Skeletal muscle cell (primary cell): Measurements from ENCODE around the gene SPAG9.
A peak's percentile ranks its signal among the peaks of the same experiment; 100 is the strongest.

ENCODE experiments used
- DNase-seq: peaks from one replicate; pipeline ENCODE4 v3.0.0-alpha.2; 2010; ENCODE audit warnings: low read depth
- H3K4me3 ChIP-seq: 2 replicates; pipeline ENCODE4 v1.5.1; 2011; ENCODE audit warnings: low read depth, mild to moderate bottlenecking, control low read depth, low read length, moderate library complexity

Gene SPAG9

GRCh38 chr17:51005768-51006167 lies 114.9 kb downstream of the SPAG9 start:
- H3K4me3 ChIP-seq = no peak overlapping the region
- no peak for DNase-seq

GRCh38 chr17:51004249-51004648 lies 116.4 kb downstream of the SPAG9 start:
- no peak overlapping the region for H3K4me3 ChIP-seq

DNA sequence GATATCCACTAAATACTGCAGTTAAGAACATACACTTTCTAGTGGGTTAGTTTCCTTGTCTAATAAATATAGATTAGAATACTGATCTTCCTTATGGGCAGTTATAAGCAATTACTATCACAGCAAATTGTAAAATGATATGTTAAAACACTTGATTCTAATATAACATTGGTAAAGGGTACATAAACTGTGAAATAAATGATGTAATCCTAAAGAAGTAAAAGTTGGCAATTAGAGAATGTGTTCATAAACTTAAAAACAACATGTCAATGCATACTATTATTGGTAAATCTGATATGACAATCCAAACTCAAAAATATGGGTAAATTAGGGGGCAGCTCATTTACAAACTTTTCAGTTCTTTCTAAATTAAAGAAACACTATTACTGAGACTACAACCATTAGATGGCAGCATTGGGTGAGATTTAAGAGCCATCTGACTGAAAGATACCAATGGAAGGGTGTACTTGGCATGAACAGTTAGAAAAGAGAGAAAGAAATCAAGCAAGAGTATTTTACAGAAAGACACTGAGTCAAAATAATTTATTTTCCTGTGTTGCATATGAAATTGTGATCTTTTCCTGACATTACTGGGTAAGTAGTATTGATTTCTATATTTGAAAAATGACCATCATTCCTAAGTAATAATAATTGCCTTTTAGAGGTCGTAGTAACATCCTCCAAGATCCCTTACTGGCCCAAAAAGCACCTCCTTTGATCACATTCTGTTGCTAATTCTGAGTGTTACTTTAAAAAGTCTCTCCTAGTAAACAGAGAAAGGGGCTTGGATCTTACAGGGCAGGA lies 119.6 kb downstream of the SPAG9 start:
- DNase-seq = peak; percentile 31

More at GRCh38 chr17:51004249-51004648, 116.4 kb downstream of the SPAG9 start:
- no peak for DNase-seq

DNA sequence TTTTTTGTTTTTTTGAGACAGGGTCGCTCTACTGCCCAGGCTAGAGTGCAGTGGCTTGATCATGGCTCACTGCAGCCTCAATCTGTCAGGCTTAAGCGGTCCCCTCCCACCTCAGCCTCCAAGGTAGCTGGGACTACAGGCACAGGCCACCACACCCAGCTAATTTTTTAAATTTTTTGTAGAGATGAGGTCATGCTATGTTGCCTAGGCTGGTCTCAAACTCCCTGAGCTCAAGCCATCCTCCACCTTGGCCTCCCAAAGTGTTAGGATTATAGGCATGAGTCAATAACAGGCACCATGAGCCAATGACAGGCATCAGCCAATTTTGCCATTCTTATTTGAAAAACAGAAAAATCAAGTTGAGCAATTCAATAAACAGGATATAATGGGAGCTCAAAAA lies 125.0 kb downstream of the SPAG9 start:
- no peak overlapping the region for H3K4me3 ChIP-seq
- DNase-seq = no peak

More for the DNA sequence above, 119.6 kb downstream of the SPAG9 start:
- H3K4me3 ChIP-seq = no peak overlapping the region

GRCh38 chr17:50993544-50993943 lies 127.1 kb downstream of the SPAG9 start:
- no peak for DNase-seq

GRCh38 chr17:50989149-50989548 lies 131.5 kb downstream of the SPAG9 start:
- H3K4me3 ChIP-seq = no peak overlapping the region
- no peak for DNase-seq

More at GRCh38 chr17:50993544-50993943, 127.1 kb downstream of the SPAG9 start:
- no peak overlapping the region for H3K4me3 ChIP-seq

GRCh38 chr17:50988427-50988826 lies 132.2 kb downstream of the SPAG9 start:
- H3K4me3 ChIP-seq = no peak overlapping the region
- no peak for DNase-seq

DNA sequence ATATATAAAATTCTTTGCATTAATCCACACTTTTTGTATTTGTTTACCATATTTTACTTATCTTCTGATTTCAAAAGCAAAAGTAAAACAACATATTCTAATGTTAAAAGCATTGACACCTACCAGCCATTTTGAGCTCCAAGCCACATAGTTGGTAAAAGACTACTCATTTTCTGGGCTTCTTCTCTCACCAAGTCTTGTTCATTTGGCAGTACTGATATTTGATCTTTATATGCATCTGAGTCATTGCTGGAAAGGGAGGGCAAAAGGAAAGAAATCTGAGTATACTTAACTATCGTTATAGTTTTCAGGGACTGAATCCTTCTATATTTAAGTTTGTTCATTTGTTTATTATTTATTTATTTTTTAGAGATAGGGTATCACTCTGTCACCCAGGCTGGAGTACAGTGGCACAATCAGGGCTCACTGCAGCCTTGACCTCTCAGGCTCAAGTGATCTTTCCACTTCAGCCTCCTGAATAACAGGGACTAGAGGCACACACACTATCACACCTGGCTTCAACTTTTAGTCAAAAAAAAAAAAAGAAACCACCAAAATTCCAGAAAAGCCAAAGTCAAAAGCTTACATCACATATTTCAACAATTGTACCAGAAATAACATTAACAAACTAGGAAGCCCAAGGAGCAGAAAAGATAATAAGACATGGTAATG lies 133.5 kb downstream of the SPAG9 start:
- no peak overlapping the region for H3K4me3 ChIP-seq
- peak; percentile 21 for DNase-seq

DNA sequence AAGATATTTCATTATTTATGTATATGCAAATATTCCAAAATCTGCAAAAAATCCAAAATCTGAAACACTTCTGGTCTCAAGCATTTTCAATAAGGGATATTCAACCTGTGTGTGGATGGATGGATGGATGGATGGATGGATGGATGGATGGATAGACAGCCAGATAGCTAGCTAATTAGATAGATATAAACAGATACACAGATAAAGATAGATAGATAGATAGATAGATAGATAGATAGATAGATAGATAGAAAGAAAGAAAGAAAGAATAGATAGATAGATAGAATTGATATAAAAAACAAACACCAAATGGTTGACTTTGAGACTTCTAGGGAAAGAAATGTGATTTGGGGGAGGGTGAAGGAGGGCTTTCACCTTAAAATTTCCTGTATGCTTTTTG lies 139.4 kb downstream of the SPAG9 start:
- H3K4me3 ChIP-seq = no peak overlapping the region
- DNase-seq = no peak

- no peak overlapping the region for H3K4me3 ChIP-seq
- no peak for DNase-seq
These were observed 141.1 kb downstream of the SPAG9 start for GRCh38 chr17:50979524-50979927.

DNA sequence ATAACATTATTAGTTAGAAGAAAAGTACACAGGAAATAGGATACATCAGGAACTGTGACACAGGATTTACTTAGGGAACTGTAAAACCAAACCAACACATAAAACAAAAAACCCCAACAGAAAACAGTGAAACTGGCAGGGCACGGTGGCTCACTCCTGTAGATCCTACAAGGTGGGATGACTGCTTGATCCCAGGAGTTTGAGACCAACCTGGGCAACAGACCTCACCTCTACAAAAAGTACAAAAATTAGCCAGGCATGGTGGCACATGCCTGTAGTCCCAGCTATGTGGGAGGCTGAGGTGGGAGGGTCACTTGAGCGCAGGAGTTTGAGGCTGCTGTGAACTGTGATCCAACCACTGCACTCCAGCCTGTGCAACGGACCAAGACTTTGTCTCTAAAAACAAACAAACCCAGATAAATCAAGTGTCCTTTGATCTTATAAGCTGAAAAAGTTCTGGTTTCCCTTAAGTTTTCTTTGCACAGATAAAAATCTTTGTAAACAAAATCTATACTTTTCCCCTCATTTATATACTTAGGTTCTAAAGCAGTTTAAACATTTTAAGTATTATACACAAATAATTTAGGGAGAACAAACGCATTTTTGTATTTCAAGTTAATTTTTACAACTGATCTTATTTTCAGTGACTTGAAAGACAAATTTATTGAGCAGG lies 143.0 kb downstream of the SPAG9 start:
- no peak for DNase-seq
- H3K4me3 ChIP-seq = no peak overlapping the region

DNA sequence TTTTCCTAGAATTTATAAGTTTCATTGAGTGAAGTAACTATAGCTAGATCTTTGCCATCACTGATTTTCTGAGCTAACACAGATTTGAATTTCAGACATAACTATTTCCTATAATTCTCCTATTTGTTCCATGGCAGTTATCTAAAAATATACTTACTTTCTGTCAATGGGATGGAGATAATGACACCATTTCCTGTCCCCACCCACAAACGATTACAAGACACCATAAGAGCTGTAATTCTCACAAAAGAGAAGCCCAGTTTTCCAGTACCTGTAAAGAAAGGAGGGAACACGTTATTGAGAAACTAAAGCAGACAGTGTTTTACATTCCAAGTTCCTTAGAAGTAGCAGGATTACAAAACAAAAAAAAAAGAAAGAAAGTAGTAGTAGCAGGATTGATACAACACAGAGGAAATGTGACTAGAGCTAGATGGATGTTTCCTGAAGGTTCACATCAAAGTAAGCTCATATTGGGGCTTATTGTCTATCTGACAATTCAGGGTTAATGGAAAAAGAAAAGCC lies 143.7 kb downstream of the SPAG9 start:
- H3K4me3 ChIP-seq = no peak overlapping the region
- DNase-seq = no peak

GRCh38 chr17:50973557-50974494 lies 146.8 kb downstream of the SPAG9 start:
- no peak for DNase-seq

DNA sequence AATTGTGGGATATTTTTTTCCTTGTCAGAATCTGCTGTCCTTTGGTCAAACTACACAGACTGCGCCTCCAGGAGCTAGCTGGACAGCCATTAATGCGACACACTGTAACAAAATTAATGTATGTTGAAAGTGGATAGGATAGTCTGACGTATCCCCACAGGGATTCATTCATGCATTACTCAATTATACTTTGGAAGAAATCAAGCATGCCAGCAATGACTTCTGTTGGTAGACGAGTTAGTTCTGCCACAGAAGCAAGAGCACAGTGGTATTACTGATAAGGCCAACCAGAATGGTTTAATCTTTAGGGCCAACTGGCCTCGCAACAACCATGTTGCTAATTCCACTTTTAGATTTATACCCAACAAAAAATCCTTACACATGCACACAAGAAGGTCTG lies 148.1 kb downstream of the SPAG9 start:
- DNase-seq = no peak
- H3K4me3 ChIP-seq = no peak overlapping the region

More at GRCh38 chr17:50973557-50974494, 146.8 kb downstream of the SPAG9 start:
- no peak overlapping the region for H3K4me3 ChIP-seq

GRCh38 chr17:50967795-50968194 lies 152.9 kb downstream of the SPAG9 start:
- no peak overlapping the region for H3K4me3 ChIP-seq
- DNase-seq = no peak

- no peak for DNase-seq
These were observed 154.5 kb downstream of the SPAG9 start for GRCh38 chr17:50966163-50966666.

GRCh38 chr17:50963139-50963538 lies 157.5 kb downstream of the SPAG9 start:
- DNase-seq = no peak
- no peak overlapping the region for H3K4me3 ChIP-seq

More at GRCh38 chr17:50966163-50966666, 154.5 kb downstream of the SPAG9 start:
- H3K4me3 ChIP-seq = no peak overlapping the region

DNA sequence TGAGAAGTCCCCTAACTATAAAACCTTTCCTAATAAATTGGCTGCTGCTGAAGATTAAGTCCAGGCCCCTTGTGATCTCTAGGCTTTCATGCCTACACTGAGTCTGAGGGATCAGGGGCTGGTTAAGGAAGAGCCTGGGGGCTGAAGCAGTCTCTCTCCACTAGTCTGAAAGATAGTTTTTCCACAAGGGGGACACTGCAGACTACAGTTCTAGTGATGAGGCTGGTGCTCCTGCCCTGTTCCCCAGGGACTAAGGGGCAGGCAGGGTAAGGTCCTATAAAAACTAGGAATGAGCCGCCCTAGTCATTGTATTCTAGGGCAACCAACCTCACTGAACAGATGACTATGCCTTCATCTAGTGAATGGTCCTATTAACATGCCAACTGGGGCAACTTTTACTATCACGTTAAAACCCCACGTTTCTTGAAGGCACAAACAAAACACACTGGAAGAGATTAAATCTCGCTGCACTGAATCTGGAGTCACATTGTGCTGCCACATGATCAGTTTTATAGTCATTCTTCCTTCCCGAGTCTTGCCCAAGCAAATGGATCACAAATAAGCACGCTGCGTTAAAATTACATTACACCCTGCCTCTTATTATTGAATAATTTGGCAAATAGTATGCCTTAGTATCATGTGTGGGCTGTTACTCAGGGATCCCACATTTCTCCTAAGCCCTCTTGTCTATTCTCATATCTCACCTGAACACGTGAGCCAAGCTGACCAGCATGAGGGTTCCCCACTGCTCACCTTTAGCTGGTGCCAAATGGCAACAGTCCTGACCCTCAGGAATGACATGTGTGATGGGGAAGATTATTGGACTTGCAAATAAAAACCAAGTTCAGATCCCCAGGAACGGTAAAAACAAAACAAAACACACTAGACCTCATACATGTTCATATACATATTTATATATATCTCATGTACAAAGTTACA lies 159.1 kb downstream of the SPAG9 start:
- no peak overlapping the region for H3K4me3 ChIP-seq
- no peak for DNase-seq
